Caco-2 (cell line): ENCODE results near the gene XPR1. TPM values are rescaled to one million over a fixed set of nuclear protein-coding genes. Genes with fewer than 3 reads are reported as not detected.

Experiments
- BruUV-seq: library from RNA; stranded (reverse); fragments of 400-500 nt; replicated peaks from 2 replicates; lab custom pipeline; 2021; lab: Mats Ljungman, UMichigan
- CTCF ChIA-PET: fragments of 300-600 bp; sonication (Branson Sonifier 250); formaldehyde crosslinking; loops from one replicate; lab custom pipeline; 2022; ENCODE audit warnings: antibody characterized with exemption; lab: Charles Lee
- POLR2A ChIA-PET: fragments of 300-600 bp; sonication (Branson Sonifier 250); formaldehyde crosslinking; loops from one replicate; lab custom pipeline; 2022; ENCODE audit warnings: antibody characterized with exemption; lab: Charles Lee
- DNase-seq, 2 experiments: peaks; one replicate each; pipeline versions ENCODE4 v3.0.0 to v3.0.0-alpha.2; 2020 to 2022
- H3K27me3 ChIP-seq: replicated peaks from 2 replicates; pipeline ENCODE4 v1.6.0; 2011; ENCODE audit warnings: low read length; ENCODE audit not compliant: control insufficient read depth, insufficient read depth
- H3K36me3 ChIP-seq: 2 replicates; pipeline ENCODE4 v1.5.1; 2011; ENCODE audit warnings: low read length; ENCODE audit not compliant: control insufficient read depth, insufficient read depth
- H3K4me1 ChIP-seq: fragments of 250-450 bp; sonication (Bioruptor Pico); 2 replicates; pipeline ENCODE4 v1.5.1; 2020; ENCODE audit warnings: mild to moderate bottlenecking
- H3K4me3 ChIP-seq: 2 replicates; pipeline ENCODE4 v1.5.1; 2011; ENCODE audit warnings: low read depth, mild to moderate bottlenecking, control low read depth, low read length
- H3K9me3 ChIP-seq: fragments of 250-450 bp; sonication (Bioruptor Pico); 2 replicates; pipeline ENCODE4 v1.5.1; 2020; ENCODE audit warnings: mild to moderate bottlenecking, moderate library complexity
- H3K27ac Mint-ChIP-seq: one replicate; pipeline ENCODE4 v1.8.0; 2022; ENCODE audit warnings: mixed read lengths; ENCODE audit not compliant: unreplicated experiment
- H3K27me3 Mint-ChIP-seq: one replicate; pipeline ENCODE4 v1.8.0; 2022; ENCODE audit warnings: mixed read lengths; ENCODE audit not compliant: insufficient read depth, unreplicated experiment
- H3K36me3 Mint-ChIP-seq: one replicate; pipeline ENCODE4 v1.8.0; 2022; ENCODE audit warnings: mild to moderate bottlenecking, mixed read lengths; ENCODE audit not compliant: insufficient read depth, unreplicated experiment
- H3K4me1 Mint-ChIP-seq: one replicate; pipeline ENCODE4 v1.8.0; 2022; ENCODE audit warnings: low read depth, mixed read lengths; ENCODE audit not compliant: unreplicated experiment
- H3K4me3 Mint-ChIP-seq: one replicate; pipeline ENCODE4 v1.8.0; 2022; ENCODE audit warnings: mild to moderate bottlenecking, moderate library complexity, mixed read lengths; ENCODE audit not compliant: unreplicated experiment
- H3K9me3 Mint-ChIP-seq: one replicate; pipeline ENCODE4 v1.8.0; 2022; ENCODE audit warnings: mixed read lengths; ENCODE audit not compliant: unreplicated experiment
- intact Hi-C: fragments of 100-400 bp; cut with micrococcal nuclease; formaldehyde crosslinking; loops from one replicate; pipeline ENCODE4 v1.10.0; 2022; ENCODE audit not compliant: unreplicated experiment
- total RNA-seq: library from RNA; stranded (reverse); gene quantifications from 2 replicates; pipeline ENCODE4 v1.2.3, GENCODE V29; 2022
- TF ChIP-seq, protein P1 (sequence below), 2 experiments: fragments of 200-600 bp in 1 of 2; IDR thresholded peaks; 1 replicate in 1 of 2; 2 replicates in 1 of 2; pipeline versions ENCODE4 v1.5.1 to v1.8.0; 2011 to 2022; ENCODE audit warnings: antibody characterized with exemption in 1 of 2, control low read depth in 1 of 2, inconsistent platforms in 1 of 2, low read depth in 1 of 2, low read length in 1 of 2, mild to moderate bottlenecking in 1 of 2, moderate library complexity in 1 of 2; ENCODE audit not compliant: insufficient read depth in 1 of 2, severe bottlenecking in 1 of 2, unreplicated experiment in 1 of 2

Gene XPR1
- total RNA-seq, 1 experiment from 2014 or later = 34.4 TPM

DNA sequence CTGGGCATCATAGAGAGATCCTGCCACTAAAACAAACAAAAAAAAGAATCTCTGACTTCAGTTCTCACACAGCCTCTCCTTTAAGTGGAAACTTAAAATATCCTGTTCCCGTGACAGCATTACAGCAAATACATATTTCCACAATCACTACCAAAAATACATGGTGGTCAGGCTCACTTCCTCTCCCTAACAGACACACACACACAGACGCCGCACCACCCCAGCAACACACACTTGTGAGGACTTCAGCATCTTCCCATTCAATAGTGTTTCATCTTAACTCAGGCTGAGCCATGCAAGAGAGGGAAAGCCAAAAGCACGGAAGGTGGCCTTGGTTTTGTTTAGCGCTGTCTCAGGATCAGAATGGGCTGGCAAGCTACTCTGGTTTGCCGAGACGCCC is 302.7 kb downstream of the XPR1 start:
- no peaks in the 10 kb centered on the region for H3K9me3 ChIP-seq
- H3K4me3 ChIP-seq = no peak overlapping the region
- TF ChIP-seq, protein P1, sequence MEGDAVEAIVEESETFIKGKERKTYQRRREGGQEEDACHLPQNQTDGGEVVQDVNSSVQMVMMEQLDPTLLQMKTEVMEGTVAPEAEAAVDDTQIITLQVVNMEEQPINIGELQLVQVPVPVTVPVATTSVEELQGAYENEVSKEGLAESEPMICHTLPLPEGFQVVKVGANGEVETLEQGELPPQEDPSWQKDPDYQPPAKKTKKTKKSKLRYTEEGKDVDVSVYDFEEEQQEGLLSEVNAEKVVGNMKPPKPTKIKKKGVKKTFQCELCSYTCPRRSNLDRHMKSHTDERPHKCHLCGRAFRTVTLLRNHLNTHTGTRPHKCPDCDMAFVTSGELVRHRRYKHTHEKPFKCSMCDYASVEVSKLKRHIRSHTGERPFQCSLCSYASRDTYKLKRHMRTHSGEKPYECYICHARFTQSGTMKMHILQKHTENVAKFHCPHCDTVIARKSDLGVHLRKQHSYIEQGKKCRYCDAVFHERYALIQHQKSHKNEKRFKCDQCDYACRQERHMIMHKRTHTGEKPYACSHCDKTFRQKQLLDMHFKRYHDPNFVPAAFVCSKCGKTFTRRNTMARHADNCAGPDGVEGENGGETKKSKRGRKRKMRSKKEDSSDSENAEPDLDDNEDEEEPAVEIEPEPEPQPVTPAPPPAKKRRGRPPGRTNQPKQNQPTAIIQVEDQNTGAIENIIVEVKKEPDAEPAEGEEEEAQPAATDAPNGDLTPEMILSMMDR (IDR thresholded peaks at IDR 0.05; ENCODE audit: insufficient read depth in 1 of 2, low read depth in 1 of 2, low read length in 1 of 2, severe bottlenecking in 1 of 2, unreplicated experiment in 1 of 2) = no peak
- no peaks in the 10 kb centered on the region for H3K36me3 ChIP-seq
- intact Hi-C loops = no loop called here
- Mint-ChIP-seq H3K27ac (no peak overlapping the region), H3K4me3 (no peak overlapping the region), H3K9me3 (no peaks in the 10 kb centered on the region), H3K27me3 (no peaks in the 10 kb centered on the region), H3K4me1 (no peaks in the 10 kb centered on the region), H3K36me3 (no peaks in the 10 kb centered on the region)
- no peaks in the 10 kb centered on the region for H3K27me3 ChIP-seq
- DNase-seq = no peak
- POLR2A ChIA-PET = no interaction called here
- CTCF ChIA-PET = no interaction called here
- no TSS peak for BruUV-seq
- H3K4me1 ChIP-seq = no peaks in the 10 kb centered on the region

DNA sequence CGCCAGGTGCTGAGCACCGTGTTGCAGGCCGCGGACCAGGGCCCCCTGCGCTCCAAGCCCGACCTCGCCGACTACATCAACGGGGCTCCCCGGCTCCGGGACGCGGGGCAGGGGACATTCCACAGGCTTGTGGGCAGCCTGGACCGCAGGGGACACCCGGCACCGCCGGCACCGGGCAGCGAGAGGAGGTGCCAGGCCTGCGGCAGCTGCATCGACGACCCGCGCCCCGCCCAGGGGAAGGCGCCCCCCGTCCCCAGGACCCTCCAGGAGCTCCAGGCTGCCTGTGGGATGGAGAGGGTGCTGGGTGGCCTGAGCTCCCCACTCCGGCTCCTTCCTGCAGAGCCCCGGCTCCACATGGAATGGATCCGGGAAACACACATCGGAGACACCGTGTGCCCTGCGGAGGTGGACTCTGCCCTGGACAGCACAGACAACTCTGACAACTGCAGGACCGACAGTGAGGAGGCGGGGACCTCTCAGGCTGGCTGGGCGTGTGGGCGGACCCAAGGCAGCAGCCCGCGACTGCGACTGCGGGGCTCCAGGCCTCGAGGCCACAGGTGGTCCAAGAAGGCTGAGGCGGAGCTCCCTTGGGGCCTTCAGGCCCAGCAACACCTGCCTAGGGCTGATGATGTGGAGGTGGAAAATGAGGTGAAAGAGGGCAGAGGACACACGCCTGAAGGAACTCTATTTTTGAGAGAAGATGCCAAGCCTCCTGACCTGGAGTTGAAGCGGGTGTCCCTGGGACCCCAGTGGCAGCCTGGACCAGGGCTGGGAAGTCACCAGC is 303.7 kb downstream of the XPR1 start:
- H3K4me3 ChIP-seq = no peak overlapping the region
- TF ChIP-seq, protein P1 (IDR thresholded peaks at IDR 0.05; ENCODE audit: insufficient read depth in 1 of 2, low read depth in 1 of 2, low read length in 1 of 2, severe bottlenecking in 1 of 2, unreplicated experiment in 1 of 2) = no peak
- CTCF ChIA-PET = no interaction called here
- H3K4me1 ChIP-seq = no peaks in the 10 kb centered on the region
- no peak overlapping the region for H3K27ac Mint-ChIP-seq
- intact Hi-C loops = no loop called here
- H3K9me3 ChIP-seq = no peaks in the 10 kb centered on the region
- no peaks in the 10 kb centered on the region for H3K9me3 Mint-ChIP-seq
- H3K36me3 ChIP-seq = no peaks in the 10 kb centered on the region
- BruUV-seq = no TSS peak
- no peaks in the 10 kb centered on the region for H3K36me3 Mint-ChIP-seq
- H3K27me3 Mint-ChIP-seq = no peaks in the 10 kb centered on the region
- DNase-seq = no peak
- no peaks in the 10 kb centered on the region for H3K4me1 Mint-ChIP-seq
- H3K27me3 ChIP-seq = no peaks in the 10 kb centered on the region
- POLR2A ChIA-PET = no interaction called here
- no peak overlapping the region for H3K4me3 Mint-ChIP-seq

GRCh38 chr1:180936110-180937011 is 304.5 kb downstream of the XPR1 start:
- no peaks in the 10 kb centered on the region for H3K9me3 ChIP-seq
- Mint-ChIP-seq H3K4me1 (no peaks in the 10 kb centered on the region), H3K36me3 (no peaks in the 10 kb centered on the region), H3K27ac (no peak overlapping the region), H3K4me3 (no peak overlapping the region), H3K27me3 (no peaks in the 10 kb centered on the region), H3K9me3 (no peaks in the 10 kb centered on the region)
- no peaks in the 10 kb centered on the region for H3K27me3 ChIP-seq
- BruUV-seq = no TSS peak
- no peak overlapping the region for H3K4me3 ChIP-seq
- TF ChIP-seq, protein P1 (IDR thresholded peaks at IDR 0.05; ENCODE audit: insufficient read depth in 1 of 2, low read depth in 1 of 2, low read length in 1 of 2, severe bottlenecking in 1 of 2, unreplicated experiment in 1 of 2) = no peak
- no peaks in the 10 kb centered on the region for H3K4me1 ChIP-seq
- intact Hi-C loops = no loop called here
- H3K36me3 ChIP-seq = no peaks in the 10 kb centered on the region
- POLR2A ChIA-PET = no interaction called here
- DNase-seq = no peak
- CTCF ChIA-PET = no interaction called here
